Fibroblast of mammary gland (primary cell): ENCODE data around the gene GRID2.
A peak's percentile ranks its signal among the peaks of the same experiment; 100 is the strongest.

ENCODE experiments used
- DNase-seq: peaks from one replicate; pipeline ENCODE4 v3.0.0-alpha.2; 2010; ENCODE audit warnings: low read depth
- H3K4me3 ChIP-seq: 2 replicates; pipeline ENCODE4 v1.5.1; 2011; ENCODE audit warnings: low read depth, mild to moderate bottlenecking, low read length, moderate library complexity; ENCODE audit not compliant: control insufficient read depth
- TF ChIP-seq, protein P1 (sequence below): conservative IDR thresholded peaks from 2 replicates; pipeline ENCODE4 v1.5.1; 2011; ENCODE audit warnings: low read depth, low read length, inconsistent platforms; ENCODE audit not compliant: control insufficient read depth, insufficient read depth

GRID2 gene

DNA sequence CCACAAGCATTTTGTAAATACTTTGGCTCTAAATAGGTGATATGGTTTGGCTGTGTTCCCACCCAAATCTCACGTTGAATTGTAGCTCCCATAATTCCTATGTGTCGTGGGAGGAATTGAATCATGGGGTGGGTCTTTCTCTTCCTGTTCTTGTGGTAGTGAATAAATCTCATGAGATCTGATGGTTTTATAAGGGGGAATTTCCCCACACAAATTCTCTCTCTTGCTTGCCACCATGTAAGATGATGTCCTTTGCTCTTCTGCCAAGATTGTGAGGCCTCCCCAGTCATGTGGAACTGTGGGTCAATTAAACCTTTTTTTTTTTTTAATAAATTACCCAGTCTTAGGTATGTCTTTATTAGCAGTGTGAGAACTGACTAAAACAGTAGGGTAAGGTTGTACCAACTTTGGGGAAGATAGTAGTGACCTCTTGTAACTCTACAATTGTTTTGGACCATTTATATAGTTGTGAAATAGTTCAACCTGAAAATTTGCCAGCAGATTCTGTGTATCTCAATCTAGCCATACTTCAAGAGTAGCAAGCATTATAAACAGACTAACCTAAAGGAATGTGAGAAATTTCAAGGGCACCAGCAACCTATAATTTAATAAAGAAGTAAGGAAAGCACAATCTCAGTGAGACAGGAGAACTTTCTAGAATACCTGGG, 727.8 kb downstream of the GRID2 start:
- no peak overlapping the region for H3K4me3 ChIP-seq
- TF ChIP-seq, protein P1, sequence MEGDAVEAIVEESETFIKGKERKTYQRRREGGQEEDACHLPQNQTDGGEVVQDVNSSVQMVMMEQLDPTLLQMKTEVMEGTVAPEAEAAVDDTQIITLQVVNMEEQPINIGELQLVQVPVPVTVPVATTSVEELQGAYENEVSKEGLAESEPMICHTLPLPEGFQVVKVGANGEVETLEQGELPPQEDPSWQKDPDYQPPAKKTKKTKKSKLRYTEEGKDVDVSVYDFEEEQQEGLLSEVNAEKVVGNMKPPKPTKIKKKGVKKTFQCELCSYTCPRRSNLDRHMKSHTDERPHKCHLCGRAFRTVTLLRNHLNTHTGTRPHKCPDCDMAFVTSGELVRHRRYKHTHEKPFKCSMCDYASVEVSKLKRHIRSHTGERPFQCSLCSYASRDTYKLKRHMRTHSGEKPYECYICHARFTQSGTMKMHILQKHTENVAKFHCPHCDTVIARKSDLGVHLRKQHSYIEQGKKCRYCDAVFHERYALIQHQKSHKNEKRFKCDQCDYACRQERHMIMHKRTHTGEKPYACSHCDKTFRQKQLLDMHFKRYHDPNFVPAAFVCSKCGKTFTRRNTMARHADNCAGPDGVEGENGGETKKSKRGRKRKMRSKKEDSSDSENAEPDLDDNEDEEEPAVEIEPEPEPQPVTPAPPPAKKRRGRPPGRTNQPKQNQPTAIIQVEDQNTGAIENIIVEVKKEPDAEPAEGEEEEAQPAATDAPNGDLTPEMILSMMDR: no peak
- no peak for DNase-seq

DNA sequence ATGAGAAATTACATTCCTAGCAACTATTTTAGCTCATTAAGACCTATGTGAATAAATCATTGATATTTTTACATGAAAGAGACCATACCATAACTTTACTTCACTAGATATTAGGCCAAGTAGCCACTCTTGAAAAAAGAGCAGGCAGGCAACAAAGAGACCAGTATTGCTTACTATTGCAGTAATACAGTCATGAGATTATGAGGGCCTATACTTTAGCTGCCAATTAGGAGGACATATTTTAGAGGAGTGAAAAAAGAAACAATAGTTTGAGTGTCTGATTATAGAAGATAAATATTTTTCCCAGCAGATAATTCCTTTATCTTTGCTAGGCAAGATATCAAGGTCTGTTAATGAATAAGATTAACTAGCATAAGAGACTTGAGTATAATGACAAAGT, 739.0 kb downstream of the GRID2 start:
- TF ChIP-seq, protein P1: no peak
- H3K4me3 ChIP-seq: no peak overlapping the region
- no peak for DNase-seq

GRCh38 chr4:93053140-93053539, 749.4 kb downstream of the GRID2 start:
- TF ChIP-seq, protein P1: no peak
- no peak for DNase-seq
- no peak overlapping the region for H3K4me3 ChIP-seq

GRCh38 chr4:93061826-93062225, 758.1 kb downstream of the GRID2 start:
- H3K4me3 ChIP-seq: no peak overlapping the region
- TF ChIP-seq, protein P1: no peak
- no peak for DNase-seq

DNA sequence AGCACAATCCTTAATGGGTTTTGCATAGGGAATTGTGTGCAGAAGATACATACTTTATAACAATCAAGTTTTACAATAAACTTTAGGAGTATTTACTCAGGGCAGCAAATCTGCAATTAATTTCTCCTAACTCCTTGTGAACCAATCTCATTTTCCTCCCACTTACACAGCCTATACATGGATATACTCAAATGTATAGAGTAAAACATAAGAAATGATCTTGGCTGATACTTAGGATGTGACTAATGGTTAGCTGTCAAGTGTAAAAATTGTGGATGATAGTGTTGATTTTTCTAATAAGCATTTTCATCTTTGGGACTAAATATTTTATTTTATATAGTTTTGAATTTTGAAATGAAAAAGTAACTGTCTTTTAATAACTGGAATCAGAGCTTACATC, 759.6 kb downstream of the GRID2 start:
- H3K4me3 ChIP-seq: no peak overlapping the region
- DNase-seq: no peak
- TF ChIP-seq, protein P1: no peak

DNA sequence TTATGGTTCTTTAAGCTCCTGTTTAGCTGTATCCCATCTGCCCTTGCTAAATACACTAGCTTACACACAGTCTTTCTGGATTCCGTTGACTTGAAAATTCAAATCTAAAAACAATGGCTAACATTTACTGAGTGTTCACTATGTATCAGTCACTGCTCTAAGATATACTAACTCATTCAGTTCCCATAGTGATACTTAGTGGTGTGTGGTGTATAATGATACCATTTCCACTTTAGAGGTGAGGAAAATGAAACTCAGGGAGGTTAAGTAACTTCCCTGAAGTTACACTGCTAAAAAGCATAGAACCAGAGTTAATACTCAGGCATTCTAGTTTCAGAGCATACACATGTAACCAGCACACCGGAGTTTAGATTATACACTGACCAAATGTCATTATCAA, 762.0 kb downstream of the GRID2 start:
- no peak overlapping the region for H3K4me3 ChIP-seq
- TF ChIP-seq, protein P1: no peak
- no peak for DNase-seq

DNA sequence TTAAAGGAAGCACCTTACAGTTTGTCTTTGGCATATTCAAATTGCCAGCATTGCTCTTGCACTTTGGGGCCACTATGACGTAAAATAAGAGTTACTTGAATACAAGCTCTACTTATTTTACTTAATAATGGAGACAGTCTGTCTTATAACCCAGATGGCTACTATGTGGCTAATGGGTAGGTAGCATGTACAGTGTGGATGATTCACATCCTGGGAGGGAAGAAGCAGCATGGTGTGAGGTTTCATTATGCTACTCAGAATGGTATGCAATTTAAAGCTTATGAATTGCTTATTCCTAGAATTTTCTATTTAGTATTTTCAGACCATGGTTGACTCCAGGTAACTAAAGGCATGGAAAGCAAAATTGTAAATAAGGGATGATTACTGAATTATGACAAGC, 763.0 kb downstream of the GRID2 start:
- peak; percentile 0 for DNase-seq
- no peak overlapping the region for H3K4me3 ChIP-seq
- TF ChIP-seq, protein P1: no peak
